IPS-18a (cell line): Measurements from ENCODE around the gene BMP6.
"Not testable (repeated sequence)": the region's sequence is repeated elsewhere in the genome, so short reads cannot be mapped to it uniquely, and the experiment has no call there.

Experiments used
- H3K27ac ChIP-seq: one replicate; pipeline ENCODE4 v1.5.1; 2013; ENCODE audit warnings: low read length
- H3K27me3 ChIP-seq: one replicate; pipeline ENCODE4 v1.6.1; 2013; ENCODE audit warnings: mild to moderate bottlenecking, low read length; ENCODE audit not compliant: control insufficient read depth, insufficient read depth
- H3K36me3 ChIP-seq: one replicate; pipeline ENCODE4 v1.6.1; 2013; ENCODE audit warnings: low read depth, low read length; ENCODE audit not compliant: control insufficient read depth
- H3K4me1 ChIP-seq: one replicate; pipeline ENCODE4 v1.6.1; 2013; ENCODE audit warnings: low read depth, low read length; ENCODE audit not compliant: control insufficient read depth
- H3K4me3 ChIP-seq: one replicate; pipeline ENCODE4 v1.5.1; 2013; ENCODE audit warnings: low read length
- H3K9ac ChIP-seq: one replicate; pipeline ENCODE4 v1.6.1; 2013; ENCODE audit warnings: mild to moderate bottlenecking, low read length, moderate library complexity
- H3K9me3 ChIP-seq: one replicate; pipeline ENCODE4 v1.6.1; 2013; ENCODE audit warnings: low read depth, low read length; ENCODE audit not compliant: control insufficient read depth

Gene BMP6

GRCh38 chr6:7880718-7881107 is 154.8 kb downstream of the BMP6 start:
- no peaks in the 10 kb centered on the region for H3K9me3 ChIP-seq
- H3K27ac ChIP-seq = no peak overlapping the region
- no peak overlapping the region for H3K4me3 ChIP-seq
- no peak overlapping the region for H3K9ac ChIP-seq
- H3K4me1 ChIP-seq = no peaks in the 10 kb centered on the region
- no peaks in the 10 kb centered on the region for H3K27me3 ChIP-seq
- H3K36me3 ChIP-seq = peaks cover 54% of the 10 kb centered on the region

- Histone ChIP-seq H3K27ac (no peak overlapping the region), H3K36me3 (peaks cover 64% of the 10 kb centered on the region), H3K9me3 (no peaks in the 10 kb centered on the region), H3K27me3 (no peaks in the 10 kb centered on the region), H3K4me3 (no peak overlapping the region), H3K4me1 (no peaks in the 10 kb centered on the region), H3K9ac (no peak overlapping the region)
Measured at GRCh38 chr6:7881765-7882500, 156.0 kb downstream of the BMP6 start.

DNA sequence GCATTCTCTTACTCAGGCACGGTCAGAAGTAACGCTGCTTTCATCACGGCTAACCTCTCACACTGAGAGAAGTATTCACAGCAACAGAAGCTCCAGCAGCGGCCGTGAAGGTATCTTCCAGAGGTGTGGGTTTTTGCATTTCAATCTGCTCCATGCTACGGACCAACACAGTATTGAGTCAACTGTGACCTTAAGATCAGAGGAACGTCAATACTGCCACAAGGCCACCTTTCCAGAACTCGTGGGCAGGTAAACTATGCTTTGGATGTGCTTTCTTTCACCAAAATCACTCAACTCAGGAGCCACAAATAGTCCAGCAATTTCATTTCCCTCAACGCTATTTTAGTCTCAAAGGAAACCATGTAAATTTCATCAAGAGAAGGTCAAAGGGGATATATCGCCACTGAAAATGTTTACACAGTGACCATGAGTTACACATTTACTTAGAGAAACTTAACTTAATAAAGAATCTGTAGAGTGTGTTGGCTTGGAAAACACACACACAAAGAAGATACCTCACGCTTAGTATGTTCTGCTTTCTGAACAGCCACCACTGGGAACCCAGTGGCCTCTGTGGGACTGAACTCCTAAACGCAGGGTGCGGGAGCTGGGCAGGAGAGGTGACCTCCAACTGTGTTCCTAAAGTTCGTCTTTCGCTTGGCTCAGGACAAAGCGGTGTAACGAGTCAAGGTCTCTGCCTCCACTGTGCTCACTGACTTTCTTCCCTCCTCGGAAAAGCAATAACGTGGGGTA is 156.8 kb downstream of the BMP6 start:
- Histone ChIP-seq H3K36me3 (peaks cover 70% of the 10 kb centered on the region), H3K9ac (no peak overlapping the region), H3K27ac (no peak overlapping the region), H3K27me3 (no peaks in the 10 kb centered on the region), H3K4me3 (no peak overlapping the region), H3K4me1 (no peaks in the 10 kb centered on the region), H3K9me3 (no peaks in the 10 kb centered on the region)

DNA sequence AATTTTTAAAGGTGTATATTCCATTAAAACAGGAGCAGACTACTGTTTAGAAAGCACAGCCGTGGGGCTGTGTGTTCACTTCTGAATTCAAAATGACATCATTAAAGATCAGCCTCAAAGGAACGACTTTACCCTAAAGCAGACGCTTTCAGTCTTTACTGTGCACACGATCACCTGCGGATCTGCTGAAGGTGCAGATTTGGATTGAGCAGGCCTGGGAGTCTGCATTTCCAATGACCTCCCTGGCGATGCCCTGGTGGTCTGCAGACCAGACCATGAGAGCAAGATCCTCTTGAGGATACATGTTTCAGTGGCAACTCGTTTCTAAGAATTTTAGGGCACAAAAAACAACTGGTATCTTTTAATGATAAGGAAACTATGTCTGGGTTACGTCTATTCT is 157.5 kb downstream of the BMP6 start:
- H3K4me1 ChIP-seq = no peaks in the 10 kb centered on the region
- H3K27ac ChIP-seq = no peak overlapping the region

GRCh38 chr6:7886132-7886531 is 160.2 kb downstream of the BMP6 start:
- no peak overlapping the region for H3K9ac ChIP-seq
- no peak overlapping the region for H3K27ac ChIP-seq
- H3K4me1 ChIP-seq = no peaks in the 10 kb centered on the region
- no peaks in the 10 kb centered on the region for H3K27me3 ChIP-seq
- H3K9me3 ChIP-seq = no peaks in the 10 kb centered on the region
- H3K36me3 ChIP-seq = peaks cover 92% of the 10 kb centered on the region
- no peak overlapping the region for H3K4me3 ChIP-seq

More for the DNA sequence above, 157.5 kb downstream of the BMP6 start:
- Histone ChIP-seq H3K9me3 (no peaks in the 10 kb centered on the region), H3K4me3 (no peak overlapping the region), H3K9ac (no peak overlapping the region), H3K27me3 (no peaks in the 10 kb centered on the region), H3K36me3 (peaks cover 77% of the 10 kb centered on the region)

GRCh38 chr6:7887278-7887991 is 161.5 kb downstream of the BMP6 start:
- Histone ChIP-seq H3K4me3 (no peak overlapping the region), H3K9me3 (no peaks in the 10 kb centered on the region), H3K27me3 (no peaks in the 10 kb centered on the region), H3K27ac (no peak overlapping the region), H3K9ac (no peak overlapping the region), H3K36me3 (peaks cover 92% of the 10 kb centered on the region), H3K4me1 (no peaks in the 10 kb centered on the region)

DNA sequence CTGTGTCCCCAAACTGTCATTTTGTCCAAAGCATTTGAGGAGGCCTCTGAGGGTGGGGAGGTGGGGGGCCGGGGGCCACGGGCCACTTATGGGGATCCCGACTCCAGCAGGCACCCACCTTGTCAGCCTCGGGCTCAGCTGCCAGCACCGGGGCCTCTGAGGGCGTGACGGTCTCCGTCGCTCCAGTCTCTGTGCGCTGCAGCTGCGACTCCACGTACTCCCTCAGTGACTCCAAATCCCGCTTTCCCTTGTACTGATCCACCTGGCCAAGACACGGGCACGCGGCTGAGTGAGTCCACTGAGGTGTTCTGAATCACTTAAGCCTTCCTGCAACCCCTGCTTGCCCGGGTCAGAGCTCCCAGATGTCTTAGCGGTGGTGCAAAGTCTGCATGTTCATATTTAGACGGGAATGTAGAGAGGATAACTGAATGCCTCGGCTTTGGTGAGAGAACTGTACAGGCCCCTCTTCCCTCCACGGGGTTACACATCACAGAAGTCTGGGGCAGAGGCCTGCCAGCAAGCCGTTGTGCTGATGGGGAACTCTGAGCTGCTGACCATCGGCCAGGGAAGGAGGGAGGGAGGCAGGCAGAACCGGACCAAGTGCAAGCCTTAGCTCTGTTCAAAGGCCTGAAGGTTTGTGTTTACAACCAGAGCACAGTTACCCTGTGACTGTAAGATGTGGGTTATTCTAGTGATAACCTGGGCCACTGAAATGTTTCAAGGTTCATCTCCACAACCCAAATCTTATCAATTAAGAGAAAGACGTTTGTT is 162.9 kb downstream of the BMP6 start:
- Histone ChIP-seq H3K9ac (no peak overlapping the region), H3K4me1 (no peaks in the 10 kb centered on the region), H3K4me3 (no peak overlapping the region), H3K36me3 (peaks cover 90% of the 10 kb centered on the region), H3K9me3 (no peaks in the 10 kb centered on the region), H3K27ac (no peak overlapping the region), H3K27me3 (no peaks in the 10 kb centered on the region)

GRCh38 chr6:7891078-7891872 is 165.4 kb downstream of the BMP6 start:
- H3K9me3 ChIP-seq = no peaks in the 10 kb centered on the region
- H3K9ac ChIP-seq = no peak overlapping the region
- H3K27me3 ChIP-seq = no peaks in the 10 kb centered on the region
- H3K27ac ChIP-seq = no peak overlapping the region
- H3K4me3 ChIP-seq = no peak overlapping the region
- H3K36me3 ChIP-seq = peaks cover 91% of the 10 kb centered on the region
- no peaks in the 10 kb centered on the region for H3K4me1 ChIP-seq

GRCh38 chr6:7892367-7892766 is 166.5 kb downstream of the BMP6 start:
- H3K27me3 ChIP-seq, H3K27ac ChIP-seq, H3K9ac ChIP-seq, H3K9me3 ChIP-seq, H3K4me3 ChIP-seq, H3K4me1 ChIP-seq: not testable (repeated sequence)
- peaks cover 92% of the 10 kb centered on the region for H3K36me3 ChIP-seq

DNA sequence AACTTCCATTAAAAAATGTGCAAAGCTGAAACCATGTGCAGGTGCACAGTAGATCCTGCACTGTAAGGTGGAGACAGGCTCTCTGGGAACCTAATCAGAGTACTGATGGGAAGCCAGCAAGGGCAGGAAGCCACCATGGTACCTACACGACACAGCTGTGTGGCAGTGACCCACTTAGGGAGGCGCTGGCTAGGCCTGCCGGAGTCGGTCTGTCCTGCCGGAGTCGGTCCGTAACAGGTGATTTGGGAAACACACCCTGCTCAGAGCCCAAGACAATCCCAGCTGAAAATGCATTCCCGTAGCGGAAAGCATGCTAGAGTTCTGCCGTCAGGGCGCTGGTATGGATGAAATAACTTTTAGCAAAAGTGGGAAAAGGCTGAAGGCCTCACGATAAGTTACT is 167.4 kb downstream of the BMP6 start:
- Histone ChIP-seq H3K9me3 (no peaks in the 10 kb centered on the region), H3K27me3 (no peaks in the 10 kb centered on the region), H3K9ac (no peak overlapping the region), H3K4me3 (no peak overlapping the region), H3K27ac (no peak overlapping the region), H3K36me3 (peaks cover 93% of the 10 kb centered on the region), H3K4me1 (no peaks in the 10 kb centered on the region)
